Adipocyte (in vitro differentiated cells): ENCODE measurements around the gene RINL.

ENCODE experiments used
- DNase-seq: peaks from one replicate; pipeline ENCODE4 v3.0.0-alpha.2; 2015; ENCODE audit warnings: low read depth
- H3K27me3 ChIP-seq: replicated peaks from 2 replicates; pipeline ENCODE4 v1.7.0; 2013; ENCODE audit warnings: mild to moderate bottlenecking, low read length, moderate library complexity; ENCODE audit not compliant: control insufficient read depth, insufficient read depth
- H3K36me3 ChIP-seq: 2 replicates; pipeline ENCODE4 v1.7.0; 2013; ENCODE audit warnings: low read length, mild to moderate bottlenecking, moderate library complexity; ENCODE audit not compliant: control insufficient read depth, insufficient read depth, severe bottlenecking
- H3K4me1 ChIP-seq: 2 replicates; pipeline ENCODE4 v1.7.0; 2013; ENCODE audit warnings: mild to moderate bottlenecking, low read length, moderate library complexity; ENCODE audit not compliant: control insufficient read depth, insufficient read depth
- H3K4me3 ChIP-seq: 2 replicates; pipeline ENCODE4 v1.7.0; 2013; ENCODE audit warnings: mild to moderate bottlenecking, low read length, moderate library complexity
- H3K9ac ChIP-seq: 2 replicates; pipeline ENCODE4 v1.7.0; 2013; ENCODE audit warnings: mild to moderate bottlenecking, low read length, moderate library complexity
- H3K9me3 ChIP-seq: 2 replicates; pipeline ENCODE4 v1.7.0; 2013; ENCODE audit warnings: mild to moderate bottlenecking, low read length, moderate library complexity; ENCODE audit not compliant: control insufficient read depth

Gene RINL

DNA sequence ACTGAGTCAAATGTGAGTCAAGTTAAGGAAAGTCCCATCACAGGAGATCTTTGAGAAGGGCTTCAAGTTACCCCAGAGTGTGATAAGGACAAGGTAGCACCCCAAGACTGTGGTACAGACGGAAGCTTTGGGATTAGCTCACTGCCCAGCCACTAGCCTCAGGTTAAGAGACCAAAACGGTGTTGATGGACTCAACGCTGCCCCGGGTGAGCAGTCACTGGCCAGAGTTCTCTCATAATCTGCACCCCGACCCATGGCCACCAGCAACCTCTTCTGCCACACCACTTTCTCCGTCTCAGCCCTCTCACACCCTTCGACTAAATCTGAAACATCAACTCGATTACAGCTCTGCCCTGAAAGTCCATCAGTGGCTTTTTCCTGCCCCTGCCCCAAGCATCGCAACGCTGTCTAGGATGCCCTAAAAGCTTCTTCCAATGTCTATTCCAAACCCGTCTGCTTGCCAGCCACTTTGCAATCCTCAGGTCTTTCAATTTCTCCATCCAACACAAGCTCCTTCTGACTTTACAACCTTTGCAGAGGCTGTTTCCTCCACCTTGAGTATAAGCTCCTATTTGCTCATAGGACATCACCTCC is 33.9 kb downstream of the RINL start:
- peaks cover 83% of the 10 kb centered on the region for H3K36me3 ChIP-seq
- H3K4me3 ChIP-seq = no peak overlapping the region
- no peak for DNase-seq
- peaks cover 17% of the 10 kb centered on the region for H3K4me1 ChIP-seq
- H3K9ac ChIP-seq = no peak overlapping the region
- H3K9me3 ChIP-seq = no peaks in the 10 kb centered on the region
- no peaks in the 10 kb centered on the region for H3K27me3 ChIP-seq

GRCh38 chr19:38843175-38843758 is 34.8 kb downstream of the RINL start:
- no peaks in the 10 kb centered on the region for H3K27me3 ChIP-seq
- peaks cover 14% of the 10 kb centered on the region for H3K4me1 ChIP-seq
- H3K36me3 ChIP-seq = peaks cover 92% of the 10 kb centered on the region
- H3K9me3 ChIP-seq = no peaks in the 10 kb centered on the region
- no peak overlapping the region for H3K9ac ChIP-seq
- DNase-seq = no peak
- no peak overlapping the region for H3K4me3 ChIP-seq

DNA sequence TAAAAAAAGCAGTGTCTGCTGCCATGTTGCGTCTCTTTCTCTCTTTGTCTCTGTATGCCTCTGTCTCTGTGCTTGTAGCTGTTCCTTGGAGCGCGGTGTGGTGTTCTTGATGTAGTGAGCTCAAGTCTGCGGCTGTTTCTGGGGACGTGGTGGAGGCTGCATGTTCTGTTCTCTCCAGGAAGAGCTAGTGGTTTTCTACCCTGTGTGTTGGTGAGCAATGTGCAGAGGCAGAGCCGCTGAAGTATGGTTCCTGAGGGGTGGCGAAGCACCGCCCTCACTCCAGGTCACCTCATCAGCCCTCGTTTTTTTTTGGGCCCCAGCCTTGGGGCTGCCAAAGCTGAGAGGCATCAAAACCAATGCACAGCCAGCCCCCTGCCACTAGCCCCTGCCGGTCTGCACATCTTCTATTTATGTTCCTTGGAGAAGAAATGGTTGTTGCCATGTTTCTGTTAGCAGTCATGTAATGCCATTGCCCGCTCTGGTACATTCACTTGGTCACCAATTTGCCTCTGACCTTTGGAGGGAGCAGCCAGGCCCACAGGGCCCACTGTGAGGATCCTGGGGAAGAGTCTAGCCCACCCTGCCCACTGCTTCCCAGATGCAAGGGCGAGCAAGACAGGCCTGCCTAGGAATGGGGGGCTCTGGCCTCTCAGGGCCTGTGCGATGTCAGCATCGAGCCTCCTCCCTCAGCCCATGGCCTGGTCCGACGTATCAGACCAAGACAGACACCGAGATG is 35.5 kb downstream of the RINL start:
- Histone ChIP-seq H3K9me3 (no peaks in the 10 kb centered on the region), H3K4me1 (peaks cover 8% of the 10 kb centered on the region), H3K27me3 (no peaks in the 10 kb centered on the region), H3K4me3 (no peak overlapping the region), H3K36me3 (peaks cover 98% of the 10 kb centered on the region), H3K9ac (no peak overlapping the region)
- DNase-seq = no peak

DNA sequence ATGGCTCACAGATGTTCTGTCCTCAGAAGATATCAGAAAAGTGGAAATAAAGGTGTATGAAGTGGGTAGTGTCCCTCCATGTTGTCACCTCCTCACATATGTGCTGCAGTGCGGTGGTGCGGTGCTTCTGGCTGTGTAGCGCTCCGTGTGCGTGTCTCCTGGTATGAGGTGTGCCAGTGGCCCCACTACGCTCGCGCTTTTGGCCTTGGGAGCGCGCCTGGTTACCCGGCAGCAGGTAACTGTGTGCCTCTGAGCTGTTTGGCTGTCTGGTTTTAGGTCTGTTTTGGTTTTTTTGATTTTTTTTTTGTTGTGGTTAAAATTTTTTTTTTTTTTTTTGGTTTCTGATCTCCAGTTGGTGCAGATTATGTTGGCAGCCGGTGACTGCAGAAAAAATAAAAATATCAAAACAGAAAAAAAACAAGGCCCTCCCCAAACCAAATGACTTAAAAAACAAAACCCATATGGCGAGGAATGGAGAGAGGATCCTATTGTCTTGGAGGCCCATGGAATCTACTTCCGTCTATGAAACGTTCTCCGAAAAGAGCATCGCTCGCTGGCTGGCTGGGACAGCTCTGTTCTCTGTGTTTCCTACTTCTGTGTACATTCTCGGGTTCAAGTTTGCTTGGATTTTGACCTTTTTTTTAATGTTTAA is 36.2 kb downstream of the RINL start:
- no peak overlapping the region for H3K4me3 ChIP-seq
- peaks cover 98% of the 10 kb centered on the region for H3K36me3 ChIP-seq
- peak overlapping the region; percentile 1 for H3K9ac ChIP-seq
- no peaks in the 10 kb centered on the region for H3K9me3 ChIP-seq
- H3K27me3 ChIP-seq = no peaks in the 10 kb centered on the region
- DNase-seq = no peak
- H3K4me1 ChIP-seq = peaks cover under 1% of the 10 kb centered on the region

GRCh38 chr19:38841180-38841766 is 36.8 kb downstream of the RINL start:
- Histone ChIP-seq H3K9ac (peak overlapping the region; percentile 1), H3K9me3 (no peaks in the 10 kb centered on the region), H3K36me3 (peaks cover 98% of the 10 kb centered on the region), H3K4me3 (no peak overlapping the region), H3K27me3 (no peaks in the 10 kb centered on the region), H3K4me1 (no peaks in the 10 kb centered on the region)
- no peak for DNase-seq

DNA sequence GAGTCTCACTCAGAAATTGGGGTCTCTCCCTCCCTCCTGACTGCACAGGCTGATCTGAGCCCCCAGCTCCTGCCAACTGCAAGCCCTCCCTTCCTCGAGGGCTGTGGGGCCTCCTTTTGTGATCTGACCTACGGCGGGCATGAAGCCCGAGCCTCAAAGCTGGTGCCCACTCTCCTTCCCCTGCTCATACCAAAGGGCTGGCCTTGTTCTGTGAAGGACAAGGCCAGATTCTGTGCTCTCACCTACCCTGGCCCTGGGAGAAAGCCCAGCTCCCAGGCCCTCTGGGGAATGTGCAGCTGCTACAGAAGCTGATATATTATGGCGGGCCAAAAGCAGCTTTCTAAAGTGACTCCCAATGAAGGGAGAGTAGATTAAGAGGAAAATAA is 37.5 kb downstream of the RINL start:
- no peaks in the 10 kb centered on the region for H3K9me3 ChIP-seq
- H3K27me3 ChIP-seq = no peaks in the 10 kb centered on the region
- H3K4me1 ChIP-seq = peaks cover 4% of the 10 kb centered on the region
- H3K36me3 ChIP-seq = peaks cover 98% of the 10 kb centered on the region
- no peak for DNase-seq
- peak overlapping the region; percentile 1 for H3K9ac ChIP-seq
- no peak overlapping the region for H3K4me3 ChIP-seq

GRCh38 chr19:38839816-38840582 is 38.1 kb downstream of the RINL start:
- peaks cover 95% of the 10 kb centered on the region for H3K36me3 ChIP-seq

GRCh38 chr19:38838986-38839761 is 38.9 kb downstream of the RINL start:
- Histone ChIP-seq H3K4me1 (peaks cover 7% of the 10 kb centered on the region), H3K9ac (peak overlapping the region; percentile 31), H3K4me3 (no peak overlapping the region), H3K27me3 (no peaks in the 10 kb centered on the region), H3K9me3 (no peaks in the 10 kb centered on the region), H3K36me3 (peaks cover 87% of the 10 kb centered on the region)
- no peak for DNase-seq

More at GRCh38 chr19:38839816-38840582, 38.1 kb downstream of the RINL start:
- Histone ChIP-seq H3K9me3 (no peaks in the 10 kb centered on the region), H3K4me3 (no peak overlapping the region), H3K27me3 (no peaks in the 10 kb centered on the region), H3K4me1 (peaks cover 7% of the 10 kb centered on the region), H3K9ac (no peak overlapping the region)
- DNase-seq = no peak

- no peak overlapping the region for H3K4me3 ChIP-seq
- peaks cover 7% of the 10 kb centered on the region for H3K4me1 ChIP-seq
- peak overlapping the region; percentile 31 for H3K9ac ChIP-seq
- no peaks in the 10 kb centered on the region for H3K9me3 ChIP-seq
- H3K36me3 ChIP-seq = peaks cover 79% of the 10 kb centered on the region
- no peaks in the 10 kb centered on the region for H3K27me3 ChIP-seq
- no peak for DNase-seq
Measured at GRCh38 chr19:38838208-38838985, 39.7 kb downstream of the RINL start.
